Fibroblast of skin of right biceps (primary cell): ENCODE results near the gene DIO1.

ENCODE experiments used
- DNase-seq: peaks from one replicate; pipeline ENCODE4 v3.0.0-alpha.2; 2013

Gene DIO1

DNA sequence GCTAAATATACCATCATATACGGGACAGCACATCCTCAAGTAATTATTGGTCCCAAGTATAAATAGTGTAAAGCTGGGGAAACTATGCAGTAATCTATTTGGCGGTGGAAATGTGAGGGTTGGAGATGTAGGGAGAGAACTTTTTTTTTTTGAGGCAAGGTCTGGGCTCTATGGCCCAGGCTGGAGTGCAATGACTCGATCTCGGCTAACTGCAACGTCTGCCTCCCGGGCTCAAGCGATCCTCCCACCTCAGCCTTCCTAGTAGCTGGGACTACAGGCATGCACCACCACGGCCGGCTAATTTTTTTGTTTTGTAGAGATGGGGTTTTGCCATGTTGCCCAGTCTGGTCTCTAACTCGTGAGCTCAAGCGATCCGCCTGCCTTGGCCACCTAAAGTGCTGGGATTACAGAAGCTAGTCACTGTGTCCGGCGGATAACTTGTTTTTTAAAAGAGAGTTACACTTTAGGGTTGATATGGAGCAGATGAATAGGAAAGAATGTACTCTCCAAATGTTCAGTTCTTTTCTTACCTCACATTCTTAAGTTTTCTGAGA, 49.6 kb downstream of the DIO1 start:
- no peak for DNase-seq

DNA sequence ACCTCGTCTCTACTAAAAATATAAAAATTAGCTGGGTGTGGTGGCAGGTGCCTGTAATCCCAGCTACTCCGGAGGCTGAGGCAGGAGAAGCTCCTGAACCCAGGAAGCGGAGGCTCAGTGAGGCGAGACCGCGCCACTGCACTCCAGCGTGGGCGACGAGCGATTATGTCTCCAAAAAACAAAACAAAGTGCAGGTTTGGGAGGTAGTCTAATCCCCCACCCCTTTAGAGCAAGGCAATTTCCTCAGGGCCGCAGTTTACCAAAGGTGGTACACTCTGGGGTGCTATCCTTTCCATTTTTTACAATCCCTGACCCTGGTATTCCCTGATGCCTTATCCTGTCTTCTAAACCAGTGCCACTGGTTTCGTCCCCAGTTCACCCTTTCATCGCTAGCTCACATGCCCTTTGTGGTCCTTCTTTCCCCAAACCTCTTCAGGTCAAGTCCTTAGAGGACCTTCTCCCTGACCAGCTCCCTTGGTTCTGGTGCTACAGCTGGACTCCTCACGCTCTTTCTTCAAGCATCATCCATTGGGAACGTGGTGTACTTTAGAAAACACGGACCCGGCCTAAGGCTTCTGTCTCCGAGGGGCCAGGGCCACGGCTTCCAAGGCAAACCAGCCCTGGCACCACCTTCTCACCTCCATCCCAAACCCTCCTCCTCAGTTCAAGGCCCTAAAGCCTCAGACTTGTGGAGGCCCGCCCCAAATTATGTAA, 50.6 kb downstream of the DIO1 start:
- no peak for DNase-seq

DNA sequence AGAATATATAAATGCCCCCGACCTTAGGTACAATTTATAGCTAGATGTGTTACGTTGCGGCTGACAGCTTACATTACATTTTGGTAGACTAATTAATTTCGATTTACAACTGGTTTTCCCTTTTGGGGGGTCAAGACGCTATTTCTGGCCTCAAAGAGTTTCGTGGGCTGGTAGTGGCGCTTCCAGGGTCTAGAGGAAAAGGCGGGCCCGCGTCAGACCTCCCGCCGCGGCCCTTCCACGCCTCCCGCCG, 51.1 kb downstream of the DIO1 start:
- no peak for DNase-seq

DNA sequence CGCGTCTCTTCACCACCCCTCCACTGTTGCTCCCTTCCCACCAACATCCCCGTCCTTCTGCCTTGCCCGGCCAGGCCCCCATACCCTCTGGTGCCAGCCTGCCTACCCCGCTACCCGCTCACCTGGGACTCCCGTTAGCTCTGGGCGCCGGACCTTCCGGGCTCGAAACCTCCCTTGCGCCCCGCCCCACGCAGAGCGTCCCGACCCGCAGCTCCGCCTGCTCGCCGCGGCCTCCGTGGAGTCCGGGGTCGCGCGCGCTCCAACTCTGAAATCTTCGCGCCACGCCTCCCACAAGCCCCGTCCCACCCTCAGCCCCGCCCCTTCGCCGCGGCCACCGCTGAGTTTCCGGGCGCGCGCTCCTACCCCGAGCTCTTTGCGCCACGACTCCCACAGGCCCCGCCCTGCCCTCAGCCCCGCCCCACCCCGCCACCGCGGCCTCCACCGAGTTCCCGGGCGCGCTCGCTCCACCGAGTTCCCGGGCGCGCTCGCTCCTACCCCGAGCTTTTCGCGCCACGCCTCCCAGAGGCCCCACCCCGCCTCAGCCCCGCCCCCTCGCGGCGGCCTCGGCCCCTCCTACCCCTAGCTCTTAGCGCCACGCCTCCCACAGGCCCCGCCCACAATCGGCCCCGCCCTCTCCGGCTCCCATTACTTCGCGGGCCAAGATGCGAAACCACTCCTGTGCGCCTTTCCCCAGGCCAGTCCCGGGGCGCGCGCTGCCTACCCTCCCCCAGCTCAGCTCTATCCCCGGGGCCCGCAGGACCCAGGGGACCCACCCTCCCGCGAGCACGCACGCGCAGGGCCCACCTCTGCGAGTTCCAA, 51.7 kb downstream of the DIO1 start, which contains the start of gene IFT25:
Gene IFT25, minus strand, starts transcription at position 267 of the 819 bp plus-strand sequence. CDS start 5,617 bp downstream, outside the sequence.
- peak; percentile 96 for DNase-seq

DNA sequence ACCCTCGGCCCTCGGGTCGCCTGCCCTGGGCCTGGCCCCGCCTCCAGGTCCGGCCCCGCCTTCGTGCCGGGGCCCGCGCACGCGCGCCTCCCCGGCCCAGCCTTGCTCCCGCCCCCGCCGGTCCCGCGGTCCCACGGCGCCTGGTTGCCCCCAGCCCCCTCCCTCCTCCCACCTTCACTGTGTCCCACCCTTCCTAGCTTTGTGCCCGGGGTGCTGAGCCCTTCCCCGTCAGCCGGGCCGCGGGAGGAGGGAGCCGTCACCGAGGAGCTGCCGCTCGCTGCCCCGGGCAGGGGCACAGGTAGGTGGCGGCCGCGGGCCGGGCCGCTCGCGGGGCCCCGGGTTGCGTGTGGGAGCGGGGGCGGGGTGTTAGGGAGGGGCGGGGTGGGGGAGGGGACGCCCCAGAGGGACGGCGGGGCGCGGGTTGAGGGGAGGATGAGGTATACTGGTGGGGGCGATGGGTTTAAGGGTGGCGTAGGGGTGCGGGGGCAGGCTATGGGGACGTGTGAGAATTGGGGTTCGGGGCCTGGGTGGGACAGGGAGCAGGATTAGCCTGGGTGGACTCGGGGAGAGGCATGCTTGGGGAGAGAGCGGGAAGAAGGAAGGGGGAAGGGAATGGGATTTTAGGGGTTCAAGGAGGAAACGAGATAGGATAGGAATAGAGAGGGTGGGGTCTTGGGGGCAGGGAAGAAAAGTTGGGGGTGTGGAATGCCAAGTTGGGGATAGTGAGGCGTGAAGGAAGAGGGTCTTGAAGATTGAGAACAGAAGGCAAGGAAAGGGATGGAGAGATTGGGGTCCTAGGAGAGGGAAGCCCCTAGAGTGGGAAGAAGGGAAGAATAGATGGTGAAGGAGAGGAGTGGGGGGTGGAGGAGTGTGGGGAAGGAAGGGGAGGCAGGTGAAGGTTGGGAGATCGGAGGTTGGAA, 52.5 kb downstream of the DIO1 start, which contains the start of gene LRRC42:
Gene LRRC42, plus strand, starts transcription at position 99 of the 920 bp plus-strand sequence. CDS start 5,650 bp downstream, outside the sequence.
- DNase-seq, result no peak

DNA sequence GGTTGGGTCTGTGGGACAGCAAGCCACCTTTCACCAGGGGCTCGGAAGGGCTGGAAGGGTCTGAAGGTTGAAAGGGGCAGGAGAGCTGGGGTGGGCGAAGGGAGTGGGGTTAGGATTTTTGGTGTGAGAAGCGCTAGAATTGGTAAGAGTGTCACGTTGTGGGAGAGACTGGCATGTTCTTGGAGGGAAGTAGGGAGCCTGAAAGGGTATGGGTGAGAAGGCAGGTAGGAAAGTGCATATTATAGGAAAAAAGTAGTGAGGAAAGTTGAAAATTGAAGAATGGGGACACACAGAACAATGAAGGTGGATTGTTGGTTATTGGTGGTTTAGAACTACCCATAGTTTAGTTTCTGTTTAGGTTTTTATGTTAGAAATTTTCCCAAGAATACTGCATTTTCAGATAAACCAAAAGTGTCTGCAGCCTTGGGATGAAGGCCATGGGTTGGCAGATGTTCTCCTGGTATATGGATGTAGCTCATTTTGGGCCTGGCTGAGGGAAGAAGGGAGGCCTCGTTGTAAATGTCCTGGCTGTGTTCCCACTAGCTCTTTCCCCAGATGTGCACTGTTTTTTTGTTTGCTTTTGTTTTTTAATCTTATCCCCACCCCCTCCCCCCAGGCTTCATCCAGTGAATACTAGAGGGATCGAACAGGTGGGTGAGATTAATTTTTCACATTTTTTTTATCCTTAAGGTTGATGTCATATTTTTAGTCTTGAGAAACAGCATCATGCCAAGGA, 53.4 kb downstream of the DIO1 start:
- DNase-seq, result no peak

DNA sequence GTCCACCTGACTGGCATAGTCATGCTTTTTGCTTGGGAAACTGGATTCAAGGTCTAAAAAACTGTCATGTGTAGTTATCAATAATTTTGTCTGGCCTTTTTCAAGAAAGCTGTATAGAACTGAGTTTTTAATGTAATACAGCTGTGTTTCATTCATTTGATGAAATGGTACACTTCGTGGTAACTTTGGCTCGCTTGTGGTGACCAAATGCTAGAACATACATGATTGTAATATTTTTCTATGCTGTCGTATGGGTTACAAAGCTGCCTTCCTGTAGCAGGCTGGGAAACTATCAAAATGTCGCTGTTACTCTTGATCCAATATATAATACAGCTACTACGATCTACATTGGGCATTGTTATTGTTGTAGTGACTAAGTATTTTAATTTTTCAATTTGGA, 54.3 kb downstream of the DIO1 start:
- no peak for DNase-seq

DNA sequence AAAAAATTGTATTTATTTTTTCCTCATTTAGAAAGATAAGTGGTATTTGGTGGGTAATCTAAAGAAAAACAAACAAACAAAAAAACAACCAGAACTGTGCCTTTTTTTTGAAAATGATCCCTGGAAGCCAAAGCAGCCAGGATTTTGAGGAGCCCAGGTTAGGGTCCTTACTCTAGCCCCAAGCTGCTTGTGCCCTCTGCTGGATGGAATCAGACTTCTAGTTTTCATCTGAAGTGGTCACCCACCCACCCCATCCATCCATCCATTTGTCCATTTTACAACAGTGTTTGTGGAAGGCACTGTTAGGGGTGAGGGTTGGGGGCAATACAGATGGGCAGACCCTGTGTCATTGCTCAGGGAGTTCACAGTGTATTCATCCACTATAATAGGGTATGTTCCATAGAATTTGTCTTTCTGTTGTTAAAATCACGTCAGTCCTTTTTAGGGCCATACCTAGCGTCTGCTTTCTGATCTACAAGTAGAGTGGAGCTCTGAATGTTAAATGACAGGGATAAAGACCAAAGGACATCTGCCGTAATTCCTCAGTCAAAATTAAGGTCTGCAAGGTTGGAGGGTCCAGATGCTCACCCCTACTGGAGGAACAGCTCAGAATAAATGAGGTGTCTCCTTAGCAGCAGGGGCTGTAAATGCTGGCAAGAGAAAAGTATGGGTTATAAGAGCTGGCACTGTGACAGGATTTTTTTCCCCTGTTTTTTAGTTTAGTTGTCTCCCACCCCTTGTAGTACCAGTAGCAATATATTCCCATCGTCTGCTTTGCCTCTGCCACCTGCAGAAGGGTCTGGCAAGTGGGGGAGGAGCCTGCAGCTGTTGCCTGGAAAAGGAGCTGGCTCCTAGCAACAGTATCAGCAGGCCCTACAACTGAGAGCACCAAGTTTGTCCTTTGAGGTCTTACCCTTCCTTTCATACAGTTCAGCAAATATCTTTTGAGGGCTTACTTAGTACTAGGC, 55.3 kb downstream of the DIO1 start:
- peak; percentile 54 for DNase-seq

DNA sequence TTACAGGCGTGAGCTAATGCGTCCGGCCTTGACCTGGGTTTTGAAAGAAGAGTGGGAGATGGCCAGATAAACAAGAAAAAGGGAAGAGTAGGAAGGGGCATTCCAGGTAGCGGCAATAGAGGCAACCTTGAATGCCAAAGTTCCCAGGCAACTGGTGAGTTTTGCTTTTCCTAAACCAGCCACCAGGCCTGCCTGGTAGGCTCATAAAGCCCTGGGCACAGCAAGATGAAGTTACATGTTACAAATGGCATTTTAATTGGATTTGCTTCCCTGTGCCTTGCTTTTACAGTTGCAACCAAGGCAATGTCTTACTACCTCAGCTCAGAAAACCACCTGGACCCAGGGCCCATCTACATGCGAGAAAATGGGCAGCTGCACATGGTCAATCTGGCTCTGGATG, 57.7 kb downstream of the DIO1 start:
- no peak for DNase-seq

DNA sequence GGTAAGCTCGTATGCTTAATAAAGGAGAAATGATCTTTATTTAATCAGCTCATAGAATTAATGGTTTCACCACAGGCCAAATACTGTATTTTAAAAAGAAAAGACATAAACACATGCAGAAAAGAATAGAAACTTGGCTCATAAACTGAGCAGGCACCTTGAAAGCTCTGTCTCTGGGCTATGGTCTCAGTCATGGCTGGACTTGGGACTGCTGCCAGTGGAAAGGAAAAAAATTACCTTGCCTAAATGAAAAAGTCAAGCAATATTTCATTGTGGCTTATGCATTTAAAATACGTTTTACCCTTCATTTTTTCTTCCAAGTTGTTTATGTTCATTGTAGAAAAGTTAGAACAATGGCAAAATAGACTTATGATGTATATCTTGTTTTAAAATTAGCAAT, 60.1 kb downstream of the DIO1 start:
- no peak for DNase-seq

DNA sequence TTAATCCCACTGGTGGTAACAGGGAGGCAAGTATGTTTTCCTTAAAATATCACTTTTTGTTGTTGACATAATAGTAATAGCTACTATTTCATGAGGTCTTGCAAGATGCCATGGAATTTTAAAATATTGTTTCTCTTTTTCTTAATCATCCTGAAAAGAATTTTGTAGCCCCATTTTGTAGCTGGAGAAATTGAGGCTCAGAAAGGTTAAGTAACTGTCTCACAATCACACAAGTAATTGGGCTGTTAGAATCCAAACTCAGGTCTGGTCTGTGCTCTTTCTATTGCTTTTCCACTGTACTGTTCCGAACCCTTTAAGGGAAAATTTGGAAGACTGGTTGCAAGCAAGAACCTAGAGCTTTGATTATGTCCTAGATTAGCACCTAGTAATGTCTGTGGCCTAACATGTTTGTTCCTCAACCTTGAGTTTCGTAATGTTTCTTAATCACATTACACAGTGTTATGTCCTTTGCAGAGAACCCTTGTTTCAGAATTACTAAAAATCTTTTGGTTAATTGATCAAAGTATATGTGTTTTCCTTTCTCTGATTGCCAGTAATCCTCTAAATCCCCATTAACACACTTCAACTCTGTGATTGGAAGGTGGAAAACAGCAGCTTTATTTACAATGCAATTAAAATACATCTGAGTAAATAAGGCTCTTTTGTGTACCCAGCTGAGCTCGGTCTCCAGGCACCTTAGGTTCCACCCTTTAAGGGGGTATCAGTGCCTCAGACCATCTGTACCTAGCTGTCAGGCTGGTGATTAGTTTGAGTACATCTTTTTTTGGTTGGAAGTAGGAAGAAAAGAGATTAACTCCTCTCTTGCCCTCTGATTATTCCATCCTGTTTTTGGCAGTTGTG, 62.6 kb downstream of the DIO1 start:
- DNase-seq, result no peak

DNA sequence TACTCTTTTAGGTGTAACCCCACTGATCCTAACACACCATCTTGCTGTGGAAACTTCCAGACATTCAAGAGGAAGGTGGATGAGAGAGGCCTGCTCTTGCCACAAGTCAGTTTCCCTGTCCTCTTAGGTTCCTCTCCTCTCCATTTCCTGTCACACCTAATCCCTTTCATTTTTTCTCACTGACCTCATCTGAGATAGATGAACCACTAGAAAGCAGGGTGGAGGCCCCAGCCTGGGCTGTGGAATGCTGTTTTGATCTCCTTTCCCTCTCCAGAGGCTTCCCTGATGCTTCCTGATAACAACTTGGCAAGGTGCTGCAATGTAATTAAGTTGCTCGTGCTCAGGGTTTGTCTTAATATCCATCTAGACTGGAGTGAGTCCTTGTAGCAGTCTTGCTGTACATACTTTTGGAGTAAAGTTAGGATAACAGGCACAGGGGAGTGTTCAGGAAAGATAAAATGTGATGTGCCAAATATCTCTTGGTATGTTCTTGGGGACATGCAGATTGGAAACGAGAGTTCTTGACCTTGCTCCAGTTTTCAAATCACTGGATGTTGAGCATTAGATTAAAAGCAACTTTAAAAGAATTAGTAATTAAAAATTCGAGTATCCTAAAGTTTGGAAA, 63.3 kb downstream of the DIO1 start:
- peak; percentile 69 for DNase-seq

DNA sequence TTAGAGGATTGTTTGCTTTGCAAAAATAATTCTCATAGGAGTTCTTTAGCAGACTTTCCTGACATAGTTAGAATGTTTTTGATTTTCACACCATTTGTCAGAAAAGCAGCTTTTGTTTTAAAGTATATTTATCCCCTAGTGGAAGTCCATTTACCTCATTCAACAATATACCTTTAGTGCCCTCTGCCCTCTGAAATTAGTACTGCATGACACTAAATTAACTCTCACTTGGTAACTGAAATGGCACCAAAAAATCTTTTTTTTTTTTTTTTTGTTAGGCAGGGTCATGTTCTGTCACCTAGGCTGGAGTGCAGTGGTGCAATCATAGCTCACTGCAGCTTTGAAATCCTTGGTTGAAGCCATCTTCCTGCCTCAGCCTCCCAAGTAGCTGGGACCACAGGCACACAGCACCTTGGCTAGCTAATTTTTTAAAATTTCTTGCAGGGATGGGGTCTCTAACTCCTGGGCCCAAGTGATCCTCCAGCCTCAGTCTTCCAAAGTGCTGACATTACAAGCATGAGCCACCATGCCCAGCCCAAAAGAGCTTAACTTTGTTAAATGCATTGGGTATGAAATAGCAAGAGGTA, 65.8 kb downstream of the DIO1 start:
- DNase-seq, result peak; percentile 29
